ENCODE data around the gene MAP3K7.

MAP3K7 gene

GRCh38 chr6:90586836-90587638 is at the start of gene MAP3K7:
Gene MAP3K7 (minus strand): TSS chr6:90587072. CDS start chr6:90586883, 189 bp downstream.
- DNase-seq = peak; percentile 90

- DNase-seq = no peak
These were observed 44.2 kb upstream of the MAP3K7 start for GRCh38 chr6:90631046-90631445.

- no peak for DNase-seq
These were observed 34.7 kb upstream of the MAP3K7 start for GRCh38 chr6:90621581-90621980.

GRCh38 chr6:90619221-90619620 is 32.3 kb upstream of the MAP3K7 start:
- DNase-seq = no peak

DNA sequence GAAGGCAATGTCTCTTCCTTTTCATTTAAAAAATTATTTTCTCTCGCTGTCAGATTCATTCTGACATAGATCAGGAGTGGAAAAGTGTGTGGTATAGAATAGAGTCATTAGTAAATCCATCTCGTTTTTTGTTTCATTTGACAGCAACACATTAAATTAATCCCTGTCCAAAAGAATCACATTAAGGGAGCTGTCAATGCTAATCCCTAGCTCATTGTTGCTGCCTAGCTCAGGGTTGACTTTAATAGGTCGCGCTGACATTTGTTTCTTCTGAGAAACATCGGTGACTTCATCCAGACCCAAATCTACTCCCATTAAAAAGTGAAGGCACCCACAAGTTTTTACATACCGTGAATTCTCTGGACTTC is 25.4 kb upstream of the MAP3K7 start:
- DNase-seq = no peak

DNA sequence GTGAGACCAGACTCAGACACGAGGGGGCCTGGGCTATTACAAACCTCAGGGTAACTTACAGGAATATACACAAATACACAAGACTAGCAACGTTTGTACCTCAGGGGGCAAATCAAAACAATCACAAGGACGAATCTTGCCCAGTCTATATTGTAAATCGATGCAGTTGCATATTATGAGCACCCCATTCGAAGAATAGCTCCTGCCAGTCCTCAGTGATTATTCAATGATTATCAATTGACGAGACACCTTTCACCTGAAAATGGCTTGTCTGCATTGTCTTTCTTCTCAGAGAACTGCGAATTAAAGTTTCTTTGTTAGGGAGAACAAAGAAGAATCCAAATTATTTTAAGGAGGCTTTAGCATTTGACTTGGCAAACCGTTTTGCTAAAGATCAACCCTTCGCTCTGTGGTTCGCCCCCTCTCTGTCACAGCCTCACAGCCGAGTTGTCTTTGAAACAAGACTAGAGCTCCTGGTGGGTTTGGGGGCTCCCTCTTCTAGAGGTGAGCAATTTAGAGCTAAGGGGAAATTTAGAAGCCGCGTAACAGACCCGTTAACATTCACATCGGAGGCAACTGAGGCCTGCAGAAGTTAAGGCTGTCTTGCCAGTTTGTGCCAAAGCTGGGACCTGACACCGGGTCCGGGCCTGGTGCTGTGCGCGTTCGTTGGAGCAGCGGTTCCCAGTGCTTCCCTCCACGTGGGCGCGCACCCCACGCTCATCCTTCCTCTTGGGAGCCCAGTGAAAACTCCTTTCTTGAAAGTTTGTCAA is 24.9 kb upstream of the MAP3K7 start:
- DNase-seq = no peak

DNA sequence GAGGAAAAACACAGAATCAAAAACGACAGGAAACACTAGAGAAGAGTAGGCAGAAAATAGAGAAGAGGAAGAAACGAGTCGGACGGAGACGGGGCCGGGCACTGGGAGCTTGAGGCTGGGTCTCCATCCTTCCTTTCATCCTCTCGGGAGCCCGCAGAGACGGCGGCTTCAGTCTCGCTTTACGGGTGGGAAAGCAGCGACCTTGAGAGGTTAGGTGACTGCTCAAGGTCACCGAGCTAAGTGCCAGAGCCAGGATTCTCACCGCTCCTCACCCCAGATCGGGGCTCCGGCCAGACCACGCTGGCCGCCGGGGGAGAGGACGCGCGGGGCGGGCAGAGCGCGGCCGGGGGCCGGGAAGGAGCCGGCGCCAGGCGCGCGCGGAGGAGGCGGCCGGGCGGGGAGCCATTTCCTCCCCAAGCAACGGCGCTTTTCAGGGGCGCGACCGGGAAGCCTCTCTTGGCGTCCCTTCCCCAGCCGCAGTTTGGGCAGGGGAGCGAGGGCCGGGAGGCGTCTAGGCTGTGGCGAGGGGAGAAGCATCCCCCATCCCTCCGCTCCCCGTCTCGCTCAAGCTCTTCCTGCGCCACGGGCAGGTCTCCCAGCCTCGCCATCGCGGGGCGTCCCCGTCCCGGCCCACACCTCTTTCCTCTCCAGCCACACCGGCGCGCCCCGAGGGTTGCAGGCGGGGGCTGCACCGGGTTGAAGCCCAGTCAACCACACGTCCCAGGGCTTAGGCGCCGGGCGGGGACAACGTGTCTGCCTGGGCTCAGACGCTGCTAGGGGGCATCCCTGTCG is 24.1 kb upstream of the MAP3K7 start:
- peak; percentile 5 for DNase-seq

GRCh38 chr6:90610301-90610750 is 23.5 kb upstream of the MAP3K7 start:
- DNase-seq = no peak

GRCh38 chr6:90605749-90606340 is 19.0 kb upstream of the MAP3K7 start:
- DNase-seq = no peak

GRCh38 chr6:90604546-90604945 is 17.7 kb upstream of the MAP3K7 start:
- DNase-seq = no peak

GRCh38 chr6:90599151-90599550 is 12.3 kb upstream of the MAP3K7 start:
- DNase-seq = no peak

GRCh38 chr6:90598192-90598951 is 11.5 kb upstream of the MAP3K7 start:
- DNase-seq = no peak

- no peak for DNase-seq
These were observed 10.2 kb upstream of the MAP3K7 start for GRCh38 chr6:90596967-90597539.

DNA sequence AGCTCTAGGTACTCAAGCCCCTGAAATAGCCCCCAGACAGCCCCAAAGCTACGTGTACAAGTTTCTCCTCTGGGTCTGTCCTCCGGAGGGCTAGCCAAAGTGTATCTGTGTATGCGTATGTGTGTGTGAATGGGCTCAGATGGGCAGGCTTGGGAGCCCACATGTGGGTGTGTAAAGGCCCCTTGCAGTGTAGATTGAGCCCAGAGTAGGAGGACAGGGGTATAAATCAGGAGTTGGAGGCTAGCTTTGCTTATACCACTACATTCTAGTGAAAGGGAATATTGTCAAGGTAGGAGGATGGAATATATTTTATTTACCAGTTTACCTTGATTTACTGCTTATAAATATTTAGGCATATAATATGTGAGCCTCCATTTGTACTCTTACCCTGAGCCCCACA is 9.0 kb upstream of the MAP3K7 start:
- DNase-seq = no peak

DNA sequence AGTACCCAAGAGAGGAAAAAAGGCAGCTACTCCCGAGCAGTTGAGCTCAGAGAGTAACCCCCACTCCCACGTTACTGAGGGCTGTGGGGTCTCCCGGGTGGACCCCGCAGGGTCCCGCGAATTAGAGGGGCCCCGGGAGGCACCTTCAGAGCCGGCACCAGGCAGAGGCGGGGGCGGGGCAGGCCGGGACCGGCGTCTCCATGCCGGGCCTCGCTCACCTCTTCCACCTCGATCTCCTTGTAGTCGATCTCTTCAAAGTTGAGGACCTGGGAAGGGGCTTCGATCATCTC is 381 bp downstream of the MAP3K7 start:
- DNase-seq = no peak

GRCh38 chr6:90584636-90585255 is 2.1 kb downstream of the MAP3K7 start:
- no peak for DNase-seq

GRCh38 chr6:90583836-90584481 is 2.9 kb downstream of the MAP3K7 start:
- DNase-seq = no peak

GRCh38 chr6:90583179-90583835 is 3.6 kb downstream of the MAP3K7 start:
- no peak for DNase-seq

GRCh38 chr6:90581146-90581545 is 5.7 kb downstream of the MAP3K7 start:
- DNase-seq = no peak

GRCh38 chr6:90578894-90579549 is 7.8 kb downstream of the MAP3K7 start:
- no peak for DNase-seq
